IMR-90 (cell line): Measurements from ENCODE around the gene PRDM15. TPM values are rescaled to one million over a fixed set of nuclear protein-coding genes. Genes with fewer than 3 reads are reported as not detected.

Experiments
- ATAC-seq: fragments of 200-7000 bp; cut with Tn5 transposase; 2 replicates; pipeline ENCODE4 v1.9.1; 2020; ENCODE audit warnings: low read depth, mild to moderate bottlenecking, moderate library complexity
- BruUV-seq: library from RNA; stranded (reverse); fragments of 400-500 nt; replicated peaks from 2 replicates; lab custom pipeline; 2021; lab: Mats Ljungman, UMichigan
- CTCF ChIA-PET: fragments of 300-600 bp; formaldehyde crosslinking; extraction: SDS; loops from one replicate; lab custom pipeline; 2021; ENCODE audit warnings: antibody characterized with exemption; lab: Yijun Ruan, JAX
- POLR2A ChIA-PET: fragments of 300-600 bp; sonication (Branson Sonifier 250); formaldehyde crosslinking; loops from one replicate; lab custom pipeline; 2022; ENCODE audit warnings: antibody characterized with exemption; ENCODE audit not compliant: unreplicated experiment; lab: Charles Lee
- DNase-seq: peaks from one replicate; pipeline ENCODE4 v3.0.0; 2013
- H2AFZ ChIP-seq: replicated peaks from 2 replicates; pipeline ENCODE3; 2013; ENCODE audit warnings: low read length, mild to moderate bottlenecking; ENCODE audit not compliant: poor library complexity
- H2AK5ac ChIP-seq: 2 replicates; pipeline ENCODE4 v1.6.1; 2013; ENCODE audit warnings: low read depth, low read length, inconsistent platforms
- H2AK9ac ChIP-seq: replicated peaks from 2 replicates; pipeline ENCODE3; 2013; ENCODE audit warnings: mild to moderate bottlenecking, low read depth, low read length, moderate library complexity; ENCODE audit not compliant: poor library complexity
- H2BK120ac ChIP-seq: 2 replicates; pipeline ENCODE4 v1.6.1; 2013; ENCODE audit warnings: low read depth, low read length, inconsistent platforms
- H2BK15ac ChIP-seq: 3 replicates; pipeline ENCODE4 v1.6.1; 2013; ENCODE audit warnings: low read depth, low read length, inconsistent platforms
- H2BK20ac ChIP-seq: 2 replicates; pipeline ENCODE4 v1.6.1; 2013; ENCODE audit warnings: low read depth, mild to moderate bottlenecking, inconsistent platforms, low read length, moderate library complexity
- H2BK5ac ChIP-seq: 2 replicates; pipeline ENCODE4 v1.6.1; 2013; ENCODE audit warnings: mild to moderate bottlenecking, low read depth, low read length, inconsistent platforms; ENCODE audit not compliant: poor library complexity, severe bottlenecking
- H3K14ac ChIP-seq: replicated peaks from 2 replicates; pipeline ENCODE4 v1.6.1; 2013; ENCODE audit warnings: low read depth, low read length, inconsistent platforms
- H3K18ac ChIP-seq: 2 replicates; pipeline ENCODE4 v1.6.1; 2013; ENCODE audit warnings: low read depth, low read length, control low read depth
- H3K23ac ChIP-seq: 2 replicates; pipeline ENCODE4 v1.6.1; 2013; ENCODE audit warnings: low read depth, low read length, inconsistent platforms
- H3K27ac ChIP-seq: 2 replicates; pipeline ENCODE4 v1.5.1; 2013; ENCODE audit warnings: mild to moderate bottlenecking, control low read depth, low read length; ENCODE audit not compliant: insufficient read depth
- H3K27me3 ChIP-seq: 2 replicates; pipeline ENCODE4 v1.6.1; 2013; ENCODE audit warnings: low read length; ENCODE audit not compliant: control insufficient read depth, insufficient read depth
- H3K36me3 ChIP-seq: 2 replicates; pipeline ENCODE4 v1.6.1; 2013; ENCODE audit warnings: low read length, mixed read lengths; ENCODE audit not compliant: control insufficient read depth, insufficient read depth
- H3K4ac ChIP-seq: 2 replicates; pipeline ENCODE4 v1.6.1; 2013; ENCODE audit warnings: low read depth, low read length, inconsistent platforms
- H3K4me1 ChIP-seq: 2 replicates; pipeline ENCODE4 v1.6.1; 2013; ENCODE audit warnings: low read length, mixed read lengths; ENCODE audit not compliant: control insufficient read depth, insufficient read depth
- H3K4me2 ChIP-seq: 2 replicates; pipeline ENCODE4 v1.6.1; 2013; ENCODE audit warnings: low read depth, mild to moderate bottlenecking, control low read depth, low read length, moderate library complexity
- H3K4me3 ChIP-seq: 2 replicates; pipeline ENCODE4 v1.5.1; 2013; ENCODE audit warnings: low read depth, mild to moderate bottlenecking, control low read depth, low read length, moderate library complexity; ENCODE audit not compliant: insufficient read depth
- H3K56ac ChIP-seq: 2 replicates; pipeline ENCODE4 v1.6.1; 2013; ENCODE audit warnings: low read length, inconsistent platforms; ENCODE audit not compliant: insufficient read depth; ENCODE audit errors: extremely low read depth
- H3K79me1 ChIP-seq, 2 experiments: 2 replicates each; pipeline ENCODE4 v1.6.1; 2013; ENCODE audit warnings: low read length in 2 of 2, inconsistent platforms in 1 of 2, low read depth in 1 of 2
- H3K9ac ChIP-seq: 2 replicates; pipeline ENCODE4 v1.6.1; 2013; ENCODE audit warnings: low read depth, low read length, control low read depth
- H3K9me1 ChIP-seq: 2 replicates; pipeline ENCODE4 v1.6.1; 2013; ENCODE audit warnings: low read length, inconsistent platforms; ENCODE audit not compliant: insufficient read depth
- H3K9me3 ChIP-seq: 2 replicates; pipeline ENCODE4 v1.6.1; 2013; ENCODE audit warnings: low read length; ENCODE audit not compliant: control insufficient read depth, insufficient read depth
- H4K20me1 ChIP-seq: 2 replicates; pipeline ENCODE4 v1.6.1; 2013; ENCODE audit warnings: low read length, inconsistent platforms; ENCODE audit not compliant: insufficient read depth
- H4K5ac ChIP-seq: 2 replicates; pipeline ENCODE4 v1.6.1; 2013; ENCODE audit warnings: mild to moderate bottlenecking, low read depth, low read length, control low read depth
- H4K8ac ChIP-seq, 2 experiments: 2 replicates each; pipeline ENCODE4 v1.6.1; 2013; ENCODE audit warnings: low read depth in 2 of 2, low read length in 2 of 2, control low read depth in 1 of 2, inconsistent platforms in 1 of 2
- H4K91ac ChIP-seq: 2 replicates; pipeline ENCODE4 v1.6.1; 2013; ENCODE audit warnings: low read depth, low read length, inconsistent platforms; ENCODE audit not compliant: insufficient read depth
- CEBPB ChIP-seq: IDR thresholded peaks from 2 replicates; pipeline ENCODE4 v1.6.1; 2012; ENCODE audit warnings: low read depth, low read length, improper control_type of control experiment
- CHD1 ChIP-seq: IDR thresholded peaks from 2 replicates; pipeline ENCODE4 v1.6.1; 2012; ENCODE audit warnings: low read depth, low read length, improper control_type of control experiment
- ELK1 ChIP-seq: fragments of 150-350 bp; IDR thresholded peaks from 2 replicates; pipeline ENCODE4 v1.6.1; 2016; ENCODE audit warnings: low read depth, mild to moderate bottlenecking, low read length, moderate library complexity, borderline replicate concordance
- MAFK ChIP-seq: IDR thresholded peaks from 2 replicates; pipeline ENCODE4 v1.6.1; 2012; ENCODE audit warnings: low read depth, low read length, improper control_type of control experiment
- NFE2L2 ChIP-seq: fragments of 150-350 bp; IDR thresholded peaks from 2 replicates; pipeline ENCODE4 v1.6.1; 2016; ENCODE audit warnings: low read depth, mild to moderate bottlenecking, low read length
- POLR2A ChIP-seq: IDR thresholded peaks from 2 replicates; pipeline ENCODE4 v1.6.1; 2012; ENCODE audit warnings: mild to moderate bottlenecking, low read depth, low read length
- RAD21 ChIP-seq: IDR thresholded peaks from 2 replicates; pipeline ENCODE4 v1.6.1; 2012; ENCODE audit warnings: low read length, improper control_type of control experiment
- WGBS, 2 experiments: methylation state at CpG; one replicate each; pipeline versions ENCODE4 v1.1.5 to v1.1.7; 2013; ENCODE audit warnings: missing lambda C conversion rate in 2 of 2; ENCODE audit not compliant: insufficient read length in 1 of 2; ENCODE audit errors: extremely low coverage in 2 of 2; 5-methylcytosine and 5-hydroxymethylcytosine counted together
- dilution Hi-C: fragments of 300-500 bp; cut with HindIII; formaldehyde crosslinking; loops from one replicate; pipeline ENCODE4 v1.14.3; 2018; ENCODE audit warnings: low sequenced_read_pairs; ENCODE audit not compliant: unreplicated experiment
- in situ Hi-C: fragments of 300-500 bp; cut with MboI; formaldehyde crosslinking; loops from 3 replicates; pipeline ENCODE4 v1.14.3; 2019; ENCODE audit warnings: low sequenced_read_pairs, inconsistent platforms, mixed read lengths
- intact Hi-C: fragments of 100-400 bp; cut with micrococcal nuclease; formaldehyde crosslinking; loops from 2 replicates; pipeline ENCODE4 v1.10.0; 2022
- polyA plus RNA-seq, 3 experiments: library from polyadenylated mRNA; depleted of rRNA; stranded (reverse); fragments of >200 nt; gene quantifications; 2 replicates each; pipeline ENCODE4 v1.2.3, GENCODE V29; 2012; ENCODE audit warnings: low replicate concordance in 1 of 3
- total RNA-seq: library from RNA; depleted of rRNA; stranded (reverse); fragments of >200 nt; gene quantifications from 2 replicates; pipeline ENCODE4 v1.2.3, GENCODE V29; 2012
- TF ChIP-seq, protein P1 (sequence below): fragments of 150-350 bp; IDR thresholded peaks from 2 replicates; pipeline ENCODE4 v1.6.1; 2017; ENCODE audit warnings: mild to moderate bottlenecking, antibody characterized with exemption, low read length, low read depth

The PRDM15 gene
- total and polyA plus RNA-seq, 2 of the 4 experiments (the other 2 are of a cell fraction): 7.3 to 8.8 TPM

DNA sequence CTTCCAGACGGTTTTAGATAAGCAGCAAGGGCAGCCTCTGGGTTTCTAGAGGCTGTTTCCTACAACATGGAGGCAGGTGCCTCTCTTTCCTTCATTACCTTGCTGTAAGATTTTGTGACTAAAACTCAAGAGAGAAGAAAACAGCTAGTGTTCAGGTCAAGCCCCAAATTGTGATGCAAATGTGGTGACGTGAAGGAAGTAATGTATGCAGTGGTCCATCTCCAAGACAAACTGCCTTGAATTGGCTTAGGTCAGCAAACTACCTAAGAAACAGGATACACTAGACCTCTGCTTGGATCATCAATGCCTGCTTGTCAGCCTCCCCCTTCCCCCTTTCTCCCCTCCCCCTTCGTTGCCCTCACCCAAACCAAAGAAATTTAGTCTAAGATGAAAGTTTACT is 83.4 kb downstream of the PRDM15 start:
- no TSS peak for BruUV-seq
- CTCF ChIA-PET: no interaction called here

More for the DNA sequence above, 83.4 kb downstream of the PRDM15 start:
- H2AFZ ChIP-seq: no peak overlapping the region
- TF ChIP-seq POLR2A (no peak), MAFK (no peak), NFE2L2 (no peak), ELK1 (no peak), CHD1 (no peak), CEBPB (no peak), RAD21 (no peak)
- TF ChIP-seq, protein P1, sequence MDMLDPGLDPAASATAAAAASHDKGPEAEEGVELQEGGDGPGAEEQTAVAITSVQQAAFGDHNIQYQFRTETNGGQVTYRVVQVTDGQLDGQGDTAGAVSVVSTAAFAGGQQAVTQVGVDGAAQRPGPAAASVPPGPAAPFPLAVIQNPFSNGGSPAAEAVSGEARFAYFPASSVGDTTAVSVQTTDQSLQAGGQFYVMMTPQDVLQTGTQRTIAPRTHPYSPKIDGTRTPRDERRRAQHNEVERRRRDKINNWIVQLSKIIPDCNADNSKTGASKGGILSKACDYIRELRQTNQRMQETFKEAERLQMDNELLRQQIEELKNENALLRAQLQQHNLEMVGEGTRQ: no peak
- no CpG with 5 or more reads among the region's 3 CpGs for WGBS, 2 experiments
- H2AK9ac ChIP-seq: no peak overlapping the region
- in situ Hi-C loops (loop anchor here (25.0 kb wide), 1 partner anchor 508 kb away; no protein-coding TSS in a partner anchor), dilution Hi-C loops (no loop called here), intact Hi-C loops (no loop called here)
- H4K20me1 ChIP-seq: no peaks in the 10 kb centered on the region
- no peak overlapping the region for H4K91ac ChIP-seq
- H2BK5ac ChIP-seq: no peak overlapping the region
- H3K27ac ChIP-seq: no peak overlapping the region
- H3K9me3 ChIP-seq: peaks cover 4% of the 10 kb centered on the region; the same call in 1 of the 2 replicates
- H3K18ac ChIP-seq: no peak overlapping the region
- no peak overlapping the region for H3K4me2 ChIP-seq
- H3K56ac ChIP-seq: no peak overlapping the region
- POLR2A ChIA-PET: no interaction called here
- no peak overlapping the region for H4K5ac ChIP-seq
- H2BK15ac ChIP-seq: no peak overlapping the region
- H3K9ac ChIP-seq: no peak overlapping the region
- H2BK120ac ChIP-seq: no peak overlapping the region
- H3K79me1 ChIP-seq: no peaks in the 10 kb centered on the region
- no peak overlapping the region for H3K23ac ChIP-seq
- no peak overlapping the region for H2AK5ac ChIP-seq
- H2BK20ac ChIP-seq: no peak overlapping the region
- no peaks in the 10 kb centered on the region; the same call in 1 of the 2 replicates for H3K9me1 ChIP-seq
- no peak for DNase-seq
- no peak overlapping the region for H4K8ac ChIP-seq
- peaks cover 13% of the 10 kb centered on the region for H3K36me3 ChIP-seq
- H3K27me3 ChIP-seq: no peaks in the 10 kb centered on the region
- no peak overlapping the region for H3K4me3 ChIP-seq
- no peak overlapping the region for H3K4ac ChIP-seq
- no peak overlapping the region for H3K14ac ChIP-seq
- H3K4me1 ChIP-seq: no peaks in the 10 kb centered on the region
- no peak for ATAC-seq
